ENCODE results near the gene C2CD4C.

The C2CD4C gene

GRCh38 chr19:416416-416815 is 7.5 kb upstream of the C2CD4C start:
- Histone ChIP-seq H3K27ac (ENCODE audit: low read depth, low read length, poor library complexity, severe bottlenecking) (no peak overlapping the region), H3K79me2 (ENCODE audit: insufficient read depth, low read length) (no peaks in the 10 kb centered on the region), H3K9ac (ENCODE audit: low read length) (no peak overlapping the region), H3F3A (ENCODE audit: insufficient read depth, low read length) (no peaks in the 10 kb centered on the region), H3K9me2 (ENCODE audit: low read depth, low read length) (no peaks in the 10 kb centered on the region), H4K20me1 (ENCODE audit: insufficient read depth, low read length) (no peaks in the 10 kb centered on the region), H3K4me1 (ENCODE audit: insufficient read depth, low read length, severe bottlenecking) (no peaks in the 10 kb centered on the region), H3K4me2 (ENCODE audit: low read length) (no peak overlapping the region), H3K4me3 (ENCODE audit: low read depth, low read length, poor library complexity, severe bottlenecking) (no peak overlapping the region), H2AFZ (ENCODE audit: low read length) (no peak overlapping the region), H3K27me3 (ENCODE audit: insufficient read depth, low read length) (no peaks in the 10 kb centered on the region), H3K9me3 (ENCODE audit: low read length) (no peaks in the 10 kb centered on the region), H3K36me3 (ENCODE audit: insufficient read depth, low read length) (no peaks in the 10 kb centered on the region)
- TF ChIP-seq CTCF (IDR thresholded peaks at IDR 0.05; ENCODE audit: low read length) (no peak), EZH2 (IDR thresholded peaks at IDR 0.05; ENCODE audit: borderline replicate concordance, low read length) (no peak)

GRCh38 chr19:415292-415691 is 6.3 kb upstream of the C2CD4C start:
- H3F3A ChIP-seq (ENCODE audit: insufficient read depth, low read length), result no peaks in the 10 kb centered on the region
- no peak overlapping the region for H3K27ac ChIP-seq (ENCODE audit: low read depth, low read length, poor library complexity, severe bottlenecking)
- H3K4me3 ChIP-seq (ENCODE audit: low read depth, low read length, poor library complexity, severe bottlenecking), result no peak overlapping the region
- no peak overlapping the region for H3K4me2 ChIP-seq (ENCODE audit: low read length)
- no peaks in the 10 kb centered on the region for H3K27me3 ChIP-seq (ENCODE audit: insufficient read depth, low read length)
- H3K9ac ChIP-seq (ENCODE audit: low read length), result no peak overlapping the region
- no peak for TF ChIP-seq CTCF (IDR thresholded peaks at IDR 0.05; ENCODE audit: low read length)
- no peak for TF ChIP-seq EZH2 (IDR thresholded peaks at IDR 0.05; ENCODE audit: borderline replicate concordance, low read length)
- no peaks in the 10 kb centered on the region for H3K9me3 ChIP-seq (ENCODE audit: low read length)
- no peaks in the 10 kb centered on the region for H3K79me2 ChIP-seq (ENCODE audit: insufficient read depth, low read length)
- H4K20me1 ChIP-seq (ENCODE audit: insufficient read depth, low read length), result no peaks in the 10 kb centered on the region
- H2AFZ ChIP-seq (ENCODE audit: low read length), result no peak overlapping the region
- H3K9me2 ChIP-seq (ENCODE audit: low read depth, low read length), result no peaks in the 10 kb centered on the region
- no peaks in the 10 kb centered on the region for H3K4me1 ChIP-seq (ENCODE audit: insufficient read depth, low read length, severe bottlenecking)
- H3K36me3 ChIP-seq (ENCODE audit: insufficient read depth, low read length), result no peaks in the 10 kb centered on the region

GRCh38 chr19:413756-414420 is 4.9 kb upstream of the C2CD4C start:
- Histone ChIP-seq H3K9me2 (ENCODE audit: low read depth, low read length) (no peaks in the 10 kb centered on the region), H3K27ac (ENCODE audit: low read depth, low read length, poor library complexity, severe bottlenecking) (no peak overlapping the region), H3K9ac (ENCODE audit: low read length) (no peak overlapping the region), H2AFZ (ENCODE audit: low read length) (no peak overlapping the region), H3K4me1 (ENCODE audit: insufficient read depth, low read length, severe bottlenecking) (peaks cover 6% of the 10 kb centered on the region), H3K9me3 (ENCODE audit: low read length) (no peaks in the 10 kb centered on the region), H3F3A (ENCODE audit: insufficient read depth, low read length) (no peaks in the 10 kb centered on the region), H3K4me2 (ENCODE audit: low read length) (no peak overlapping the region), H3K36me3 (ENCODE audit: insufficient read depth, low read length) (no peaks in the 10 kb centered on the region), H3K27me3 (ENCODE audit: insufficient read depth, low read length) (no peaks in the 10 kb centered on the region), H3K79me2 (ENCODE audit: insufficient read depth, low read length) (no peaks in the 10 kb centered on the region), H3K4me3 (ENCODE audit: low read depth, low read length, poor library complexity, severe bottlenecking) (no peak overlapping the region), H4K20me1 (ENCODE audit: insufficient read depth, low read length) (no peaks in the 10 kb centered on the region)
- no peak for TF ChIP-seq EZH2 (IDR thresholded peaks at IDR 0.05; ENCODE audit: borderline replicate concordance, low read length)
- no peak for TF ChIP-seq CTCF (IDR thresholded peaks at IDR 0.05; ENCODE audit: low read length)

Data from OCI-LY1 (cell line).